Loucy (cell line): ENCODE results near the gene DNM3.

Experiments
- H2AFZ ChIP-seq: fragments of 200-600 bp; sonication (generic); 2 replicates; pipeline ENCODE4 v1.6.0; 2016; ENCODE audit warnings: antibody characterized with exemption, mild to moderate bottlenecking, low read length, moderate library complexity
- H3F3A ChIP-seq: fragments of 200-600 bp; 2 replicates; pipeline ENCODE4 v1.6.0; 2016; ENCODE audit warnings: antibody characterized with exemption, low read depth, mild to moderate bottlenecking
- H3K27me3 ChIP-seq: fragments of 200-600 bp; sonication (generic); 2 replicates; pipeline ENCODE4 v1.6.1; 2014; ENCODE audit warnings: low read length, mild to moderate bottlenecking; ENCODE audit not compliant: insufficient read depth, poor library complexity, severe bottlenecking
- H3K36me3 ChIP-seq: fragments of 200-600 bp; sonication (generic); 2 replicates; pipeline ENCODE4 v1.6.1; 2016; ENCODE audit warnings: low read length; ENCODE audit not compliant: insufficient read depth
- H3K4me1 ChIP-seq: fragments of 200-600 bp; sonication (generic); 2 replicates; pipeline ENCODE4 v1.5.1; 2014; ENCODE audit warnings: low read length, mild to moderate bottlenecking; ENCODE audit not compliant: insufficient read depth, poor library complexity, severe bottlenecking
- H3K4me2 ChIP-seq: fragments of 200-600 bp; sonication (generic); 2 replicates; pipeline ENCODE4 v1.6.0; 2014; ENCODE audit warnings: antibody characterized with exemption, low read length, low read depth, mild to moderate bottlenecking; ENCODE audit not compliant: poor library complexity, severe bottlenecking
- H3K4me3 ChIP-seq: fragments of 200-600 bp; sonication (generic); 2 replicates; pipeline ENCODE4 v1.5.1; 2014; ENCODE audit warnings: low read length, mild to moderate bottlenecking, mixed read lengths; ENCODE audit not compliant: poor library complexity, severe bottlenecking
- H3K79me2 ChIP-seq: fragments of 200-600 bp; sonication (generic); 2 replicates; pipeline ENCODE4 v1.6.1; 2014; ENCODE audit warnings: low read length; ENCODE audit not compliant: insufficient read depth
- H3K9ac ChIP-seq: fragments of 200-600 bp; sonication (generic); 2 replicates; pipeline ENCODE4 v1.6.0; 2014; ENCODE audit warnings: mild to moderate bottlenecking, low read depth, low read length, moderate library complexity; ENCODE audit not compliant: poor library complexity, severe bottlenecking
- H3K9me2 ChIP-seq: fragments of 200-600 bp; sonication (generic); replicated peaks from 2 replicates; pipeline ENCODE4 v1.6.1; 2016; ENCODE audit warnings: low read depth, low read length, mixed read lengths
- H3K9me3 ChIP-seq: fragments of 200-600 bp; sonication (generic); 2 replicates; pipeline ENCODE4 v1.6.1; 2014; ENCODE audit warnings: mild to moderate bottlenecking, antibody characterized with exemption, low read length, low read depth; ENCODE audit not compliant: insufficient read depth
- H4K20me1 ChIP-seq: fragments of 200-600 bp; sonication (generic); 2 replicates; pipeline ENCODE4 v1.6.0; 2014; ENCODE audit warnings: antibody characterized with exemption, low read length, mild to moderate bottlenecking; ENCODE audit not compliant: insufficient read depth, poor library complexity, severe bottlenecking
- CTCF ChIP-seq: fragments of 200-600 bp; sonication (generic); conservative IDR thresholded peaks from 2 replicates; pipeline ENCODE4 v1.5.1; 2014; ENCODE audit warnings: mild to moderate bottlenecking, antibody characterized with exemption, low read length
- EZH2phosphoT487 ChIP-seq: fragments of 200-600 bp; IDR thresholded peaks from 2 replicates; pipeline ENCODE4 v1.6.1; 2018; ENCODE audit warnings: antibody characterized with exemption, mild to moderate bottlenecking, moderate library complexity, borderline replicate concordance

DNM3 gene

GRCh38 chr1:171814692-171815091 lies 26.6 kb upstream of the DNM3 start:
- Histone ChIP-seq H2AFZ (no peak overlapping the region), H3K4me1 (no peaks in the 10 kb centered on the region), H3K4me2 (no peak overlapping the region), H4K20me1 (no peaks in the 10 kb centered on the region), H3K9me3 (no peaks in the 10 kb centered on the region), H3K9ac (no peak overlapping the region), H3F3A (no peaks in the 10 kb centered on the region), H3K27me3 (no peaks in the 10 kb centered on the region), H3K36me3 (no peaks in the 10 kb centered on the region), H3K4me3 (no peak overlapping the region), H3K79me2 (no peaks in the 10 kb centered on the region), H3K9me2 (no peaks in the 10 kb centered on the region)
- TF ChIP-seq CTCF (no peak), EZH2phosphoT487 (no peak)

- TF ChIP-seq EZH2phosphoT487: no peak
- no peak for TF ChIP-seq CTCF
- H3K4me2 ChIP-seq: no peak overlapping the region
- H3K9me3 ChIP-seq: no peaks in the 10 kb centered on the region
- H4K20me1 ChIP-seq: no peaks in the 10 kb centered on the region
- no peak overlapping the region for H2AFZ ChIP-seq
- no peaks in the 10 kb centered on the region for H3K4me1 ChIP-seq
- no peaks in the 10 kb centered on the region for H3K9me2 ChIP-seq
- no peak overlapping the region for H3K9ac ChIP-seq
- H3F3A ChIP-seq: no peaks in the 10 kb centered on the region
- no peaks in the 10 kb centered on the region for H3K79me2 ChIP-seq
- no peaks in the 10 kb centered on the region for H3K36me3 ChIP-seq
- no peak overlapping the region for H3K4me3 ChIP-seq
- no peaks in the 10 kb centered on the region for H3K27me3 ChIP-seq
Measured at GRCh38 chr1:171816300-171816901, 24.9 kb upstream of the DNM3 start.

- Histone ChIP-seq H3K9ac (no peak overlapping the region), H3K27me3 (no peaks in the 10 kb centered on the region), H3K9me2 (no peaks in the 10 kb centered on the region), H3K36me3 (no peaks in the 10 kb centered on the region), H3K4me2 (no peak overlapping the region), H4K20me1 (no peaks in the 10 kb centered on the region), H3K4me3 (no peak overlapping the region), H3K4me1 (no peaks in the 10 kb centered on the region), H2AFZ (no peak overlapping the region), H3F3A (no peaks in the 10 kb centered on the region), H3K79me2 (no peaks in the 10 kb centered on the region), H3K9me3 (no peaks in the 10 kb centered on the region)
- TF ChIP-seq CTCF: no peak
- TF ChIP-seq EZH2phosphoT487: no peak
Measured at GRCh38 chr1:171817511-171818265, 23.6 kb upstream of the DNM3 start.
